K562 (cell line): ENCODE results near the gene EIF3I. TPM values are rescaled to one million over a fixed set of nuclear protein-coding genes. Genes with fewer than 3 reads are reported as not detected.

Source experiments
- BCL6 ChIP-seq: fragments of 250-450 bp; sonication (Bioruptor Pico); IDR thresholded peaks from 2 replicates; pipeline ENCODE4 v1.4.0; 2020
- ERF ChIP-seq: fragments of 450-650 bp; formaldehyde crosslinking; IDR thresholded peaks from 2 replicates; pipeline ENCODE4 v1.4.0; 2020; ENCODE audit warnings: mild to moderate bottlenecking, mixed read lengths
- FOXA1 ChIP-seq: fragments of 450-650 bp; IDR thresholded peaks from 2 replicates; pipeline ENCODE4 v1.6.1; 2016; ENCODE audit warnings: mild to moderate bottlenecking, borderline replicate concordance
- GATA2 ChIP-seq: sonication (generic); formaldehyde crosslinking; IDR thresholded peaks from 2 replicates; pipeline ENCODE4 v1.4.0; 2020; ENCODE audit warnings: mild to moderate bottlenecking, missing genetic modification reagents
- IFI16 ChIP-seq: fragments of 250-450 bp; sonication (Bioruptor Pico); IDR thresholded peaks from 2 replicates; pipeline ENCODE4 v2.1.2; 2022; ENCODE audit warnings: mild to moderate bottlenecking, inconsistent platforms
- KLF13 ChIP-seq: fragments of 450-650 bp; IDR thresholded peaks from 2 replicates; pipeline ENCODE4 v1.6.1; 2016; ENCODE audit warnings: missing genetic modification characterization, low read depth, mild to moderate bottlenecking, missing compliant biosample characterization, moderate library complexity, borderline replicate concordance
- LEF1 ChIP-seq: fragments of 450-650 bp; IDR thresholded peaks from 2 replicates; pipeline ENCODE4 v1.6.1; 2016; ENCODE audit warnings: mild to moderate bottlenecking
- MTF1 ChIP-seq: fragments of 250-450 bp; sonication (Bioruptor Pico); IDR thresholded peaks from 2 replicates; pipeline ENCODE4 v1.9.0; 2021; ENCODE audit warnings: moderate library complexity, mild to moderate bottlenecking, inconsistent platforms, borderline replicate concordance
- NCOR1 ChIP-seq: fragments of 450-650 bp; IDR thresholded peaks from 2 replicates; pipeline ENCODE4 v1.6.1; 2016; ENCODE audit warnings: mild to moderate bottlenecking, moderate library complexity
- PTTG1 ChIP-seq: fragments of 450-650 bp; IDR thresholded peaks from 2 replicates; pipeline ENCODE4 v1.6.1; 2016; ENCODE audit warnings: low read depth, mild to moderate bottlenecking, missing genetic modification characterization, missing compliant biosample characterization
- SIN3A ChIP-seq, 2 experiments: fragments of 150-350 bp in 1 of 2; IDR thresholded peaks; 2 replicates each; pipeline ENCODE4 v1.6.1; 2011 to 2016; ENCODE audit warnings: borderline replicate concordance in 2 of 2, low read depth in 2 of 2, low read length in 2 of 2, mild to moderate bottlenecking in 2 of 2, moderate library complexity in 2 of 2; ENCODE audit not compliant: control insufficient read depth in 1 of 2
- SMAD1 ChIP-seq: fragments of 150-350 bp; IDR thresholded peaks from 2 replicates; pipeline ENCODE4 v1.6.1; 2014; ENCODE audit warnings: low read length, low read depth; ENCODE audit not compliant: partially characterized antibody
- SREBF2 ChIP-seq: sonication (generic); formaldehyde crosslinking; IDR thresholded peaks from 2 replicates; pipeline ENCODE4 v1.4.0; 2020; ENCODE audit warnings: mild to moderate bottlenecking, missing genetic modification reagents
- TOE1 ChIP-seq, 2 experiments: fragments of 450-650 bp in 1 of 2; sonication (generic) in 1 of 2; formaldehyde crosslinking in 1 of 2; IDR thresholded peaks; 2 replicates each; pipeline versions ENCODE4 v1.7.1 to v1.8.0; 2016 to 2022; ENCODE audit warnings: borderline replicate concordance in 2 of 2, mild to moderate bottlenecking in 2 of 2, antibody characterized with exemption in 1 of 2, inconsistent platforms in 1 of 2, low read depth in 1 of 2, missing genetic modification reagents in 1 of 2, moderate library complexity in 1 of 2
- U2AF1 ChIP-seq: fragments of 200-400 bp; formaldehyde crosslinking; optimal IDR thresholded peaks from 2 replicates; pipeline ENCODE3; 2017; ENCODE audit warnings: mild to moderate bottlenecking, low read depth, low read length, moderate library complexity
- ZKSCAN3 ChIP-seq: fragments of 250-450 bp; sonication (Bioruptor Pico); IDR thresholded peaks from 2 replicates; pipeline ENCODE4 v1.4.0; 2020
- ZNF133 ChIP-seq: fragments of 250-450 bp; sonication (Bioruptor Pico); IDR thresholded peaks from 2 replicates; pipeline ENCODE4 v1.4.0; 2020; ENCODE audit warnings: mild to moderate bottlenecking
- ZNF263 ChIP-seq: sonication (generic); formaldehyde crosslinking; IDR thresholded peaks from 2 replicates; pipeline ENCODE4 v1.8.0; 2022; ENCODE audit warnings: mild to moderate bottlenecking, missing genetic modification reagents, borderline replicate concordance
- ZNF41 ChIP-seq: fragments of 250-450 bp; sonication (Bioruptor Pico); conservative IDR thresholded peaks from 2 replicates; pipeline ENCODE4 v1.4.0; 2020; ENCODE audit warnings: mild to moderate bottlenecking
- ZNF449 ChIP-seq: fragments of 250-450 bp; sonication (Bioruptor Pico); IDR thresholded peaks from 2 replicates; pipeline ENCODE4 v1.8.0; 2022; ENCODE audit warnings: moderate library complexity, mild to moderate bottlenecking, inconsistent platforms
- ZNF77 ChIP-seq: fragments of 250-450 bp; sonication (Bioruptor Pico); IDR thresholded peaks from 2 replicates; pipeline ENCODE4 v1.5.0; 2020
- polyA plus RNA-seq, 8 experiments: library from polyadenylated mRNA; depleted of rRNA in 4 of 8; stranded (reverse) in 5 of 8; unstranded in 3 of 8; fragments of >200 nt; fragmentation: Nextera tagmentation in 2 of 8; fragmentation: Illumina TruSeq in 1 of 8; extraction: Ambion mirVana in 2 of 8; extraction: Trizol in 1 of 8; gene quantifications; 2 replicates each; pipeline versions ENCODE4 v1.2.1 to v1.2.3, GENCODE V29; 2011 to 2014; ENCODE audit warnings: inconsistent platforms in 1 of 8, missing spikeins in 1 of 8
- total RNA-seq, 7 experiments: library from RNA; depleted of rRNA in 6 of 7; stranded (reverse); fragments of >200 nt in 6 of 7; fragmentation: Illumina TruSeq in 2 of 7; extraction: Trizol in 2 of 7; gene quantifications; 2 replicates each; pipeline versions ENCODE4 v1.2.1 to v1.2.3, GENCODE V29; 2011 to 2021; ENCODE audit warnings: low replicate concordance in 1 of 7
- TF ChIP-seq, protein P1 (sequence below): fragments of 450-650 bp; formaldehyde crosslinking; conservative IDR thresholded peaks from 2 replicates; pipeline ENCODE4 v1.4.0; 2022; ENCODE audit warnings: mild to moderate bottlenecking, missing genetic modification characterization
- TF ChIP-seq, protein P2 (sequence below): fragments of 450-650 bp; formaldehyde crosslinking; IDR thresholded peaks from 2 replicates; pipeline ENCODE4 v1.4.0; 2020; ENCODE audit warnings: mild to moderate bottlenecking, moderate library complexity
- TF ChIP-seq, protein P3 (sequence below): fragments of 450-650 bp; formaldehyde crosslinking; IDR thresholded peaks from 2 replicates; pipeline ENCODE4 v1.4.0; 2020; ENCODE audit warnings: mild to moderate bottlenecking, moderate library complexity

The EIF3I gene
- total and polyA plus RNA-seq, 9 of the 15 experiments (the other 6 are each of a cell fraction or from before 2014, with no cell fraction given) = 414 to 1,526 (median 635) TPM

DNA sequence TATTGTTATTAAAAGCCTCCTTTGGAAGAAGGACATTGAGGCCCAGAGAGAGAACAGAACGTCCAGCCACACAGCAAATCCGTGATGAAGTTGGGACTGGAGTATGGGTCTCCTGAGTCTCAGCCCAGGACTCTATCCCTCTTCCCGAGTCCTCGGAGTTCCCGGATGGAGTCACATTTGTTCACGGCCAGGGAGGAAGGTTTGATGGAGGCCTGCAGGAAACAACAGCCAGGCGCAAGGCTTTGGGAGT, 43.1 kb upstream of the EIF3I start (continued):
- TF ChIP-seq ZNF449 (CRISPR knock-in tag) (0 out of 2 replicates have a peak, but pooled peaks have one; percentile 59), NCOR1 (no peak), TOE1 (IDR thresholded peaks at IDR 0.05; ENCODE audit: borderline replicate concordance) (no peak), TOE1 (CRISPR knock-in tag; IDR thresholded peaks at IDR 0.05; ENCODE audit: borderline replicate concordance, low read depth) (no peak), U2AF1 (no peak), FOXA1 (no peak), ZNF77 (CRISPR knock-in tag) (no peak), PTTG1 (peak; percentile 77), GATA2 (CRISPR knock-in tag) (no peak), MTF1 (CRISPR knock-in tag) (peak; percentile 70; the same call in 1 of the 2 replicates), IFI16 (peak; percentile 51; the same call in 1 of the 2 replicates), SMAD1 (no peak), ZNF263 (CRISPR knock-in tag) (no peak), ZKSCAN3 (CRISPR knock-in tag) (peak; percentile 54; the same call in 1 of the 2 replicates), LEF1 (no peak), ERF (CRISPR knock-in tag) (peak; percentile 83), ZNF41 (CRISPR knock-in tag) (peak; percentile 55; the same call in 1 of the 2 replicates), KLF13 (tag) (no peak), SREBF2 (no peak), ZNF133 (CRISPR knock-in tag) (peak; percentile 87; the same call in 1 of the 2 replicates), SIN3A (IDR thresholded peaks at IDR 0.05; ENCODE audit: borderline replicate concordance in 2 of 2, control insufficient read depth in 1 of 2, low read depth in 2 of 2, low read length in 2 of 2) (0 out of 4 replicates have a peak, but pooled peaks of 1 of the 2 experiments have one; percentile 1), BCL6 (CRISPR knock-in tag) (0 out of 2 replicates have a peak, but pooled peaks have one; percentile 54)
- TF ChIP-seq, protein P1, sequence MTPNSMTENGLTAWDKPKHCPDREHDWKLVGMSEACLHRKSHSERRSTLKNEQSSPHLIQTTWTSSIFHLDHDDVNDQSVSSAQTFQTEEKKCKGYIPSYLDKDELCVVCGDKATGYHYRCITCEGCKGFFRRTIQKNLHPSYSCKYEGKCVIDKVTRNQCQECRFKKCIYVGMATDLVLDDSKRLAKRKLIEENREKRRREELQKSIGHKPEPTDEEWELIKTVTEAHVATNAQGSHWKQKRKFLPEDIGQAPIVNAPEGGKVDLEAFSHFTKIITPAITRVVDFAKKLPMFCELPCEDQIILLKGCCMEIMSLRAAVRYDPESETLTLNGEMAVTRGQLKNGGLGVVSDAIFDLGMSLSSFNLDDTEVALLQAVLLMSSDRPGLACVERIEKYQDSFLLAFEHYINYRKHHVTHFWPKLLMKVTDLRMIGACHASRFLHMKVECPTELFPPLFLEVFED = peak; percentile 70; the same call in 1 of the 2 replicates
- TF ChIP-seq, protein P2, sequence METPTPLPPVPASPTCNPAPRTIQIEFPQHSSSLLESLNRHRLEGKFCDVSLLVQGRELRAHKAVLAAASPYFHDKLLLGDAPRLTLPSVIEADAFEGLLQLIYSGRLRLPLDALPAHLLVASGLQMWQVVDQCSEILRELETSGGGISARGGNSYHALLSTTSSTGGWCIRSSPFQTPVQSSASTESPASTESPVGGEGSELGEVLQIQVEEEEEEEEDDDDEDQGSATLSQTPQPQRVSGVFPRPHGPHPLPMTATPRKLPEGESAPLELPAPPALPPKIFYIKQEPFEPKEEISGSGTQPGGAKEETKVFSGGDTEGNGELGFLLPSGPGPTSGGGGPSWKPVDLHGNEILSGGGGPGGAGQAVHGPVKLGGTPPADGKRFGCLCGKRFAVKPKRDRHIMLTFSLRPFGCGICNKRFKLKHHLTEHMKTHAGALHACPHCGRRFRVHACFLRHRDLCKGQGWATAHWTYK (CRISPR knock-in tag) = peak; percentile 58; the same call in 1 of the 2 replicates
- TF ChIP-seq, protein P3, sequence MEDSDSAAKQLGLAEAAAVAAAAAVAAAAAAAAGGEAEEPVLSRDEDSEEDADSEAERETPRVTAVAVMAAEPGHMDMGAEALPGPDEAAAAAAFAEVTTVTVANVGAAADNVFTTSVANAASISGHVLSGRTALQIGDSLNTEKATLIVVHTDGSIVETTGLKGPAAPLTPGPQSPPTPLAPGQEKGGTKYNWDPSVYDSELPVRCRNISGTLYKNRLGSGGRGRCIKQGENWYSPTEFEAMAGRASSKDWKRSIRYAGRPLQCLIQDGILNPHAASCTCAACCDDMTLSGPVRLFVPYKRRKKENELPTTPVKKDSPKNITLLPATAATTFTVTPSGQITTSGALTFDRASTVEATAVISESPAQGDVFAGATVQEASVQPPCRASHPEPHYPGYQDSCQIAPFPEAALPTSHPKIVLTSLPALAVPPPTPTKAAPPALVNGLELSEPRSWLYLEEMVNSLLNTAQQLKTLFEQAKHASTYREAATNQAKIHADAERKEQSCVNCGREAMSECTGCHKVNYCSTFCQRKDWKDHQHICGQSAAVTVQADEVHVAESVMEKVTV (CRISPR knock-in tag) = peak; percentile 30; the same call in 1 of the 2 replicates
